DND-41 (cell line): ENCODE results near the gene MTG2.

ENCODE experiments used
- EZH2 ChIP-seq: IDR thresholded peaks from 3 replicates; pipeline ENCODE4 v1.6.1; 2012; ENCODE audit warnings: borderline replicate concordance, low read depth, mild to moderate bottlenecking, moderate library complexity, low read length, inconsistent platforms; ENCODE audit not compliant: severe bottlenecking
- TF ChIP-seq, protein P1 (sequence below): IDR thresholded peaks from 2 replicates; pipeline ENCODE4 v1.5.1; 2012; ENCODE audit warnings: borderline replicate concordance, low read length, moderate library complexity, mild to moderate bottlenecking; ENCODE audit not compliant: poor library complexity, severe bottlenecking; ENCODE audit errors: extremely low read depth

DNA sequence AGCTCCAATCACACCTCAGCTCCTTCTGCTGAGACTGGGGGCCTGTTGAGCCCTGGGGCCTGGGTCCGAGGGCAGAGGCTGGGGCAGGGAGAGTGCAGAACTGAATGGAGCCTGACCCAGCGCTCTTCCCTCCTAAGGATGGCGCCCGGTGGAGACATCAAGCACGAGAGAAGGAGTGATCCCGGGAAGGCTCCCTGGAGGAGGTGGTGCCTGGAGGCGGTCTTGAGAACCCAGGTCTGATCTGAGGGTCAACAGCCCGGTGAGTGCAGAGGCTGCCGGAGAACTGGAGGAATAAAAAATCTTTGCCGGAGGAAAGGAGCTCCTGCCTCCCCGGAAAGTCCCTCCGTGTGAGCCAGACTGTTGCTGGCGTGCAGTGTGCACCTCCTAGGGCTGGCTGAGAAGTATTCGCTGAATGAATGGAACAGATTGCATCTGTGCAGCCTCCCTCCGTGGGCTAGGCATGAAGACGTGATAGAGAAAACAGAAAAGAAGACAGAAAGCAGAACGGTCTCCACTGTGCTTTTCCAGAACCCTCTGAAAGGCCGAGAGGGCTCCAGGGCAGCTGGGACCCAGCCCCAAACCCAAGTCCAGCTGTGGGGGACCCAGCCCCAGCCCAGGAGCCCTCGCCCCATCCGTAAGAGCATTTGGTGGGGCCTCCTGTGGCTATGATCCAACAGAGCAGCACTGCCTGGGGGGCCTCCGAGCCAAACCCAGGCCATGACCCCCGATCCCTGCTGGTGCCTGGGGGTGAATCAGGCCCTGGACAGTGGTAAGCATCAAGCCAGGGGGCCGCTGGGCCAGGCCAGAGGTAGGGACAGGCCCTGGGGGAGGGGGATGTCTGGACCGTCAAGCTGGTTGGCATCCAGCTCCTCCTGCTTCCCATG, 44.1 kb downstream of the MTG2 start:
- TF ChIP-seq, protein P1, sequence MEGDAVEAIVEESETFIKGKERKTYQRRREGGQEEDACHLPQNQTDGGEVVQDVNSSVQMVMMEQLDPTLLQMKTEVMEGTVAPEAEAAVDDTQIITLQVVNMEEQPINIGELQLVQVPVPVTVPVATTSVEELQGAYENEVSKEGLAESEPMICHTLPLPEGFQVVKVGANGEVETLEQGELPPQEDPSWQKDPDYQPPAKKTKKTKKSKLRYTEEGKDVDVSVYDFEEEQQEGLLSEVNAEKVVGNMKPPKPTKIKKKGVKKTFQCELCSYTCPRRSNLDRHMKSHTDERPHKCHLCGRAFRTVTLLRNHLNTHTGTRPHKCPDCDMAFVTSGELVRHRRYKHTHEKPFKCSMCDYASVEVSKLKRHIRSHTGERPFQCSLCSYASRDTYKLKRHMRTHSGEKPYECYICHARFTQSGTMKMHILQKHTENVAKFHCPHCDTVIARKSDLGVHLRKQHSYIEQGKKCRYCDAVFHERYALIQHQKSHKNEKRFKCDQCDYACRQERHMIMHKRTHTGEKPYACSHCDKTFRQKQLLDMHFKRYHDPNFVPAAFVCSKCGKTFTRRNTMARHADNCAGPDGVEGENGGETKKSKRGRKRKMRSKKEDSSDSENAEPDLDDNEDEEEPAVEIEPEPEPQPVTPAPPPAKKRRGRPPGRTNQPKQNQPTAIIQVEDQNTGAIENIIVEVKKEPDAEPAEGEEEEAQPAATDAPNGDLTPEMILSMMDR = no peak
- TF ChIP-seq EZH2 = no peak
